Endothelial cell of umbilical vein (primary cell): ENCODE measurements around the gene PHPT1. TPM values are rescaled to one million over a fixed set of nuclear protein-coding genes. Genes with fewer than 3 reads are reported as not detected.

ENCODE experiments used
- Bru-seq: library from RNA; stranded (reverse); fragments of 400-500 nt; gene quantifications from one replicate; lab custom pipeline; 2021; lab: Mats Ljungman, UMichigan
- BruChase-seq, 2 experiments: library from RNA; stranded (reverse); fragments of 400-500 nt; gene quantifications; one replicate each; lab custom pipeline; 2021; lab: Mats Ljungman, UMichigan
- BruUV-seq: library from RNA; stranded (reverse); fragments of 400-500 nt; replicated peaks from 2 replicates; lab custom pipeline; 2021; lab: Mats Ljungman, UMichigan
- CTCF ChIA-PET: fragments of 300-600, 350-600 bp; sonication (Branson Sonifier 250); formaldehyde crosslinking; loops from one replicate; lab custom pipeline; 2021; ENCODE audit warnings: antibody characterized with exemption, inconsistent platforms; lab: Charles Lee
- POLR2A ChIA-PET: fragments of 300-600, 350-600 bp; sonication (Branson Sonifier 250); formaldehyde crosslinking; loops from one replicate; lab custom pipeline; 2021; ENCODE audit warnings: antibody characterized with exemption, inconsistent platforms; lab: Charles Lee
- DNase-seq: peaks from one replicate; pipeline ENCODE4 v3.0.0-alpha.2; 2011; ENCODE audit warnings: low read depth, low spot score
- FAIRE-seq: peaks from 2 replicates; lab custom pipeline; 2011; peaks lifted over from hg19 to GRCh38; lab: Jason Lieb, UNC
- H2AFZ ChIP-seq: 2 replicates; pipeline ENCODE4 v1.6.0; 2012; ENCODE audit warnings: low read depth, low read length, control low read depth, inconsistent platforms
- H3K27ac ChIP-seq: 2 replicates; pipeline ENCODE4 v1.5.1; 2011; ENCODE audit warnings: low read depth, mild to moderate bottlenecking, control low read depth, low read length, moderate library complexity; ENCODE audit not compliant: insufficient read depth
- H3K27me3 ChIP-seq, 2 experiments: 2 replicates each; pipeline versions ENCODE4 v1.6.0 to v1.6.1; 2011; ENCODE audit warnings: low read length in 2 of 2, mixed read lengths in 1 of 2; ENCODE audit not compliant: control insufficient read depth in 2 of 2, insufficient read depth in 2 of 2
- H3K36me3 ChIP-seq, 2 experiments: 2 replicates in 1 of 2; 3 replicates in 1 of 2; pipeline ENCODE4 v1.5.1; 2011; ENCODE audit warnings: low read length in 2 of 2, mild to moderate bottlenecking in 1 of 2, moderate library complexity in 1 of 2; ENCODE audit not compliant: control insufficient read depth in 2 of 2, insufficient read depth in 2 of 2; ENCODE audit errors: extremely low read depth in 1 of 2
- H3K4me1 ChIP-seq: 3 replicates; pipeline ENCODE4 v1.5.1; 2011; ENCODE audit warnings: mild to moderate bottlenecking, low read length; ENCODE audit not compliant: control insufficient read depth, insufficient read depth; ENCODE audit errors: extremely low read depth
- H3K4me2 ChIP-seq: 2 replicates; pipeline ENCODE4 v1.6.1; 2011; ENCODE audit warnings: low read length, control low read depth, mixed read lengths; ENCODE audit not compliant: insufficient read depth
- H3K4me3 ChIP-seq, 3 experiments: fragments of 200-600 bp in 1 of 3; sonication (generic), shearing (Covaris generic) in 1 of 3; replicated peaks in 1 of 3; 2 replicates each; pipeline ENCODE4 v1.5.1; 2011 to 2016; ENCODE audit warnings: control low read depth in 3 of 3, low read length in 3 of 3, mild to moderate bottlenecking in 2 of 3, inconsistent platforms in 1 of 3, low read depth in 1 of 3, moderate library complexity in 1 of 3; ENCODE audit not compliant: insufficient read depth in 1 of 3
- H3K79me2 ChIP-seq: 2 replicates; pipeline ENCODE4 v1.6.0; 2012; ENCODE audit warnings: low read length, inconsistent platforms; ENCODE audit not compliant: control insufficient read depth, insufficient read depth
- H3K9ac ChIP-seq: replicated peaks from 2 replicates; pipeline ENCODE3; 2011; ENCODE audit warnings: low read length, control low read depth; ENCODE audit not compliant: insufficient read depth; ENCODE audit errors: extremely low read depth
- H3K9me1 ChIP-seq: replicated peaks from 3 replicates; pipeline ENCODE4 v1.6.0; 2011; ENCODE audit warnings: mild to moderate bottlenecking, low read length; ENCODE audit not compliant: control insufficient read depth, insufficient read depth; ENCODE audit errors: extremely low read depth
- H3K9me3 ChIP-seq: replicated peaks from 2 replicates; pipeline ENCODE4 v1.5.1; 2012; ENCODE audit warnings: low read length, inconsistent platforms; ENCODE audit not compliant: control insufficient read depth, insufficient read depth
- H4K20me1 ChIP-seq: replicated peaks from 2 replicates; pipeline ENCODE3; 2011; ENCODE audit warnings: mild to moderate bottlenecking, low read length; ENCODE audit not compliant: control insufficient read depth, insufficient read depth; ENCODE audit errors: extremely low read depth
- EZH2 ChIP-seq: IDR thresholded peaks from 2 replicates; pipeline ENCODE4 v1.6.1; 2012; ENCODE audit warnings: borderline replicate concordance, low read depth, mild to moderate bottlenecking, moderate library complexity, low read length, inconsistent platforms; ENCODE audit not compliant: severe bottlenecking
- FOS ChIP-seq: IDR thresholded peaks from 2 replicates; pipeline ENCODE4 v1.6.1; 2011; ENCODE audit warnings: mild to moderate bottlenecking, low read length, moderate library complexity, borderline replicate concordance; ENCODE audit not compliant: insufficient read depth
- GATA2 ChIP-seq: IDR thresholded peaks from 2 replicates; pipeline ENCODE4 v1.7.0; 2011; ENCODE audit warnings: low read depth, mild to moderate bottlenecking, moderate library complexity, mixed read lengths, low read length; ENCODE audit not compliant: insufficient read length, insufficient read depth
- JUN ChIP-seq: IDR thresholded peaks from 2 replicates; pipeline ENCODE4 v1.6.1; 2011; ENCODE audit warnings: borderline replicate concordance, low read depth; ENCODE audit not compliant: insufficient read length, insufficient read depth
- MYC ChIP-seq: IDR thresholded peaks from one replicate; pipeline ENCODE4 v1.6.1; 2011; ENCODE audit warnings: mild to moderate bottlenecking, low read depth, low read length
- POLR2A ChIP-seq: IDR thresholded peaks from 2 replicates; pipeline ENCODE4 v1.6.1; 2012; ENCODE audit warnings: low read depth, mild to moderate bottlenecking, control low read depth, low read length
- POLR2AphosphoS5 ChIP-seq: IDR thresholded peaks from 2 replicates; pipeline ENCODE4 v1.6.1; 2012; ENCODE audit warnings: low read depth, mild to moderate bottlenecking, control low read depth, low read length, moderate library complexity; ENCODE audit not compliant: insufficient read depth
- dilution Hi-C: fragments of 300-500 bp; cut with MboI; formaldehyde crosslinking; loops from one replicate; pipeline ENCODE4 v1.15.0; 2019; ENCODE audit warnings: low sequenced_read_pairs; ENCODE audit not compliant: extremely low pct_ligation_motif_present
- intact Hi-C: fragments of 100-400 bp; cut with micrococcal nuclease; formaldehyde crosslinking; loops from one replicate; pipeline ENCODE4 v1.10.0; 2022
- long read RNA-seq: library from polyadenylated mRNA; stranded (forward); transcript quantifications from one replicate; pipeline ENCODE4 v2.0.0, GENCODE V29; 2021
- polyA minus RNA-seq, 3 experiments: library from RNA; depleted of rRNA, polyadenylated mRNA; stranded (reverse); fragments of >200 nt; gene quantifications; 1 replicate in 1 of 3; 2 replicates in 2 of 3; pipeline ENCODE4 v1.2.3, GENCODE V29; 2011
- polyA plus RNA-seq, 4 experiments: library from polyadenylated mRNA; depleted of rRNA in 3 of 4; stranded (reverse) in 3 of 4; unstranded in 1 of 4; fragments of >200 nt; gene quantifications; 2 replicates each; pipeline versions ENCODE4 v1.2.1 to v1.2.3, GENCODE V29; 2011 to 2012; ENCODE audit warnings: missing spikeins in 1 of 4
- total RNA-seq: library from RNA; stranded (reverse); gene quantifications from 2 replicates; pipeline ENCODE4 v1.2.3, GENCODE V29; 2021
- TF ChIP-seq, protein P1 (sequence below): IDR thresholded peaks from 2 replicates; pipeline ENCODE4 v1.6.1; 2011; ENCODE audit not compliant: insufficient read depth, insufficient read length
- TF ChIP-seq, protein P2 (sequence below), 2 donors: IDR thresholded peaks; 1 replicate in 1 of 2; 2 replicates in 1 of 2; pipeline ENCODE4 v1.5.1; 2011; ENCODE audit warnings: low read length in 2 of 2, mild to moderate bottlenecking in 2 of 2, moderate library complexity in 2 of 2, control low read depth in 1 of 2, inconsistent platforms in 1 of 2, low read depth in 1 of 2; ENCODE audit not compliant: insufficient read depth in 1 of 2; ENCODE audit errors: extremely low read depth in 1 of 2

The PHPT1 gene
- total RNA-seq (139 and 165 TPM in 2 replicates), polyA plus RNA-seq (319 and 376 TPM in 2 replicates), polyA minus RNA-seq (24.8 and 32.3 TPM in 2 replicates), Bru-seq, nascent RNA (percentile 63 among the genes with signal in this experiment), BruChase-seq, experiment 1, labeled RNA remaining after a 6-hour chase (percentile 91 among the genes with signal in this experiment), BruChase-seq, experiment 2, labeled RNA remaining after a 2-hour chase (percentile 78 among the genes with signal in this experiment)
- polyA plus RNA-seq (2011; cell fraction: cytosol; rRNA removed): 233 and 272 TPM in 2 replicates
- polyA plus RNA-seq (2011; cell fraction: nucleus; rRNA removed): 126 and 144 TPM in 2 replicates
- polyA plus RNA-seq (2012): 78.8 and 146 TPM in 2 replicates
- polyA minus RNA-seq (2011; cell fraction: cytosol; rRNA and poly(A)+ RNA removed): 51.2 TPM
- 14.3 and 22.6 TPM in 2 replicates for polyA minus RNA-seq (2011; cell fraction: nucleus; rRNA and poly(A)+ RNA removed)
- long read RNA-seq, transcript PHPT1-204 (2 exons, 627 nt): minor isoform, 21 of 803 reads
- long read RNA-seq, transcript PHPT1-206 (4 exons, 618 nt): minor isoform, 9 of 803 reads
- long read RNA-seq, transcript PHPT1-201 (3 exons, 890 nt): major isoform, 714 of 803 reads
- long read RNA-seq, partial matches to known transcripts: 5 of 803 reads
- long read RNA-seq, other reads (novel, unspliced or antisense): 47 of 803 reads

DNA sequence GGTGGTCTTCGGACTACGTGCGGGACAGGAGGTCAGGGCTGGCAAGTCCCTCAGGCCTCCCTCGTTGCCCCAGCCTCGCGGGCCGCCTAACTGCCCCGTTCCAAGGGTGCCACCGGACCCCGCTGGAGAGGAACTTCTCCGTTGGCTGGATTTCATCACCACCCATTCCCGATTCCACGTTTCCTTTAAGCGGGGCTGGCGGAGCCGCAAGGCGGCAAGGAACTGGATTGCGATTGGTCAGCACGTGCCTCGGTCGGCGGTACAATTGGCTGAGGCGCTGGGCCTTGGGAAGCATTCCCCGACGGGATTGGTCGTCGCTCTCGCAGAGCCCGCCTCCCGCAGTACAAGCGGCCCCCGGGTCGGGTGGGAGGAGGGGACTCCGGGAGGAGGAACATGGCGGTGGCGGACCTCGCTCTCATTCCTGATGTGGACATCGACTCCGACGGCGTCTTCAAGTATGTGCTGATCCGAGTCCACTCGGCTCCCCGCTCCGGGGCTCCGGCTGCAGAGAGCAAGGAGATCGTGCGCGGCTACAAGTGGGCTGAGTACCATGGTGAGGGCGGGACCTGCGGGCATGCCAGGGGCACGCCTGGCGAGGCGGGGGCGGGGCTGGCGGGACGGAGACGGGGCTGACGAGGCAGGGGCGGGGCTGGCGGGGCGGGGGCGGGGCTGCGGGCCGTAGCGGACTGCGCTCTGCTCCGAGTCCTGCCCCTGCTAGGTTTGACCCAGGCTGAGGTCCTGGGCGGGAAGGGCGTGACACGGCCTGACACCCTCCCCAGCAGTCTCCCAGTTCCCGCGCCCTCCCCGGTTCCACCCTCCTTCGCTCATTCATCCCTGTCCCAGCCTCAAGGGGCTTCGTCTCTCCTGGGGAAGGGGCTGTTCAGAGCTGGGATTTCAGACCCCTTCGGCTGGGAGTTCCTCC lies at the start of gene PHPT1:
TSS of gene PHPT1 (plus strand) at position 372 of the 922 bp plus-strand sequence. CDS start at position 394, 22 bp downstream.
- no peak within 1 kb of the TSS for H3K27ac ChIP-seq
- TSS peak; percentile 40 for BruUV-seq
- FAIRE-seq (peak; percentile 99), DNase-seq (peak; percentile 99)
- intact Hi-C loops: loop anchor here (1.0 to 5.0 kb wide), 4 partner anchors 17 to 96 kb away; partner anchors contain the start of genes C8G, EDF1, FBXW5 and TMEM141
- peaks cover 10% of the 10 kb centered on the region for H3K4me1 ChIP-seq
- H3K36me3 ChIP-seq: no peaks in the 10 kb centered on the region
- ChIA-PET POLR2A (no interaction called here), CTCF (interaction anchor here (0.6 kb wide), 1 partner anchor 61 kb away, joined by 3 read pairs; no protein-coding TSS in a partner anchor)
- no peaks in the 10 kb centered on the region for H4K20me1 ChIP-seq
- no peaks in the 10 kb centered on the region for H3K9me1 ChIP-seq
- H3K9me3 ChIP-seq: no peaks in the 10 kb centered on the region
- H3K9ac ChIP-seq: peak within 1 kb of the TSS; percentile 46
- dilution Hi-C loops: no loop called here
- H3K79me2 ChIP-seq: no peaks in the 10 kb centered on the region
- H3K4me2 ChIP-seq: peak within 1 kb of the TSS; percentile 60
- peaks cover 8 to 23% of the 10 kb centered on the region in 2 experiments for H3K27me3 ChIP-seq
- H3K4me3 ChIP-seq: peak within 1 kb of the TSS; percentile 29 to 90 (median 54)
- H2AFZ ChIP-seq: peak within 1 kb of the TSS; percentile 81
- no peak for TF ChIP-seq FOS
- peak; percentile 97 for TF ChIP-seq POLR2AphosphoS5
- TF ChIP-seq JUN: no peak
- no peak for TF ChIP-seq EZH2
- TF ChIP-seq GATA2: no peak
- peak; percentile 97 for TF ChIP-seq POLR2A
- TF ChIP-seq, protein P1, sequence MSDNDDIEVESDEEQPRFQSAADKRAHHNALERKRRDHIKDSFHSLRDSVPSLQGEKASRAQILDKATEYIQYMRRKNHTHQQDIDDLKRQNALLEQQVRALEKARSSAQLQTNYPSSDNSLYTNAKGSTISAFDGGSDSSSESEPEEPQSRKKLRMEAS: peak; percentile 64
- TF ChIP-seq MYC: no peak
- TF ChIP-seq, protein P2, sequence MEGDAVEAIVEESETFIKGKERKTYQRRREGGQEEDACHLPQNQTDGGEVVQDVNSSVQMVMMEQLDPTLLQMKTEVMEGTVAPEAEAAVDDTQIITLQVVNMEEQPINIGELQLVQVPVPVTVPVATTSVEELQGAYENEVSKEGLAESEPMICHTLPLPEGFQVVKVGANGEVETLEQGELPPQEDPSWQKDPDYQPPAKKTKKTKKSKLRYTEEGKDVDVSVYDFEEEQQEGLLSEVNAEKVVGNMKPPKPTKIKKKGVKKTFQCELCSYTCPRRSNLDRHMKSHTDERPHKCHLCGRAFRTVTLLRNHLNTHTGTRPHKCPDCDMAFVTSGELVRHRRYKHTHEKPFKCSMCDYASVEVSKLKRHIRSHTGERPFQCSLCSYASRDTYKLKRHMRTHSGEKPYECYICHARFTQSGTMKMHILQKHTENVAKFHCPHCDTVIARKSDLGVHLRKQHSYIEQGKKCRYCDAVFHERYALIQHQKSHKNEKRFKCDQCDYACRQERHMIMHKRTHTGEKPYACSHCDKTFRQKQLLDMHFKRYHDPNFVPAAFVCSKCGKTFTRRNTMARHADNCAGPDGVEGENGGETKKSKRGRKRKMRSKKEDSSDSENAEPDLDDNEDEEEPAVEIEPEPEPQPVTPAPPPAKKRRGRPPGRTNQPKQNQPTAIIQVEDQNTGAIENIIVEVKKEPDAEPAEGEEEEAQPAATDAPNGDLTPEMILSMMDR (IDR thresholded peaks at IDR 0.05; ENCODE audit: extremely low read depth in 1 of 2, insufficient read depth in 1 of 2, low read depth in 1 of 2, low read length in 2 of 2): no peak
